ENCODE measurements around the gene CD300E.

The CD300E gene

DNA sequence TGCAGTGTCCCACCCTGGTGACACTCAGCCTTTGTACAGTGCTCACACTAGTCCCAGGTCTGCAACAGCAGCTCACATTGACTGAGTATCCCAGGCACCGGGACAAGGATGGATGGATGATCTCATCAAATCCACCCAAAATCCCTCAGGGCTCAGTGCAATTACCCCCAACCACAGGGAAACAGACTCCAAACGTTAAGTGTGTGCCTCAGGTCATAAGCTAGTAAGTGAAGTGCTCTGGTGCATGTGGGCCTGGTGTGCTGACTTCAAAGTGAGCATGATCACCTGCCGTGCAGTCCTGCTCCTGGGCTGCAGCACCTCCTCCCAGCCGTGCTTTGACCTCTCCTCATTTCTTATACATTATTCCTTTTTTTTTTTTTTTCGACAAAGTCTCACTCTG, 31.2 kb upstream of the CD300E start:
- peaks cover 5% of the 10 kb centered on the region for H3K27me3 ChIP-seq (ENCODE audit: insufficient read depth, poor library complexity, severe bottlenecking)
- TF ChIP-seq GABPA (IDR thresholded peaks at IDR 0.05; ENCODE audit: low read depth): no peak
- no peak for DNase-seq (ENCODE audit: low read depth in 1 of 2, low spot score in 1 of 2)
- no peak overlapping the region for H3K4me3 ChIP-seq (replicated peaks; ENCODE audit: insufficient read depth, low read length)
- H3K27ac ChIP-seq (replicated peaks): no peak overlapping the region

DNA sequence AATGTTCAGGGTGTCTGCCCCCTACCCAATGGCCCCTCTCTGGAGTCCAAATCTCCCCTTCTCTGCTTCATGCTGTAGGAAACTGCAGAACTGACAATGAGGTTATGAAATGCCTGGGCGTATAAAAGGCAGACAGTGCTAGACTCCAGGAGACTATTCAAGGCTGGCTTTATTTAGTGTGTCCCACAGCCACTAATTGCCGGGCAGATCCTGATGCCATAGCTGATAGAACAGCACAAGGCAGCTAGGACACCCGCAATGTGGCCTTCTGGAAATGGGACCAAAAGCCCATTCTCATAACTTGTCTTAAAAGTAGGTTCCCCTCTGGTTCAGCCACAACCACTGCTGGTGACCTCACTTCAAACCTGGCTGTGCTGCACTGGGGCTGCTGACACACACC, 28.5 kb upstream of the CD300E start:
- H3K27me3 ChIP-seq (ENCODE audit: insufficient read depth, poor library complexity, severe bottlenecking): peaks cover 18% of the 10 kb centered on the region
- H3K4me3 ChIP-seq (replicated peaks; ENCODE audit: insufficient read depth, low read length): no peak overlapping the region
- no peak for DNase-seq (ENCODE audit: low read depth in 1 of 2, low spot score in 1 of 2)
- H3K27ac ChIP-seq (replicated peaks): no peak overlapping the region
- TF ChIP-seq CTCF (IDR thresholded peaks at IDR 0.05; ENCODE audit: insufficient read depth, low read length): no peak
- TF ChIP-seq POLR2AphosphoS5 (IDR thresholded peaks at IDR 0.05; ENCODE audit: low read depth): no peak
- no peak for TF ChIP-seq SPI1 (IDR thresholded peaks at IDR 0.05; ENCODE audit: borderline replicate concordance, low read depth)
- TF ChIP-seq, protein P1, sequence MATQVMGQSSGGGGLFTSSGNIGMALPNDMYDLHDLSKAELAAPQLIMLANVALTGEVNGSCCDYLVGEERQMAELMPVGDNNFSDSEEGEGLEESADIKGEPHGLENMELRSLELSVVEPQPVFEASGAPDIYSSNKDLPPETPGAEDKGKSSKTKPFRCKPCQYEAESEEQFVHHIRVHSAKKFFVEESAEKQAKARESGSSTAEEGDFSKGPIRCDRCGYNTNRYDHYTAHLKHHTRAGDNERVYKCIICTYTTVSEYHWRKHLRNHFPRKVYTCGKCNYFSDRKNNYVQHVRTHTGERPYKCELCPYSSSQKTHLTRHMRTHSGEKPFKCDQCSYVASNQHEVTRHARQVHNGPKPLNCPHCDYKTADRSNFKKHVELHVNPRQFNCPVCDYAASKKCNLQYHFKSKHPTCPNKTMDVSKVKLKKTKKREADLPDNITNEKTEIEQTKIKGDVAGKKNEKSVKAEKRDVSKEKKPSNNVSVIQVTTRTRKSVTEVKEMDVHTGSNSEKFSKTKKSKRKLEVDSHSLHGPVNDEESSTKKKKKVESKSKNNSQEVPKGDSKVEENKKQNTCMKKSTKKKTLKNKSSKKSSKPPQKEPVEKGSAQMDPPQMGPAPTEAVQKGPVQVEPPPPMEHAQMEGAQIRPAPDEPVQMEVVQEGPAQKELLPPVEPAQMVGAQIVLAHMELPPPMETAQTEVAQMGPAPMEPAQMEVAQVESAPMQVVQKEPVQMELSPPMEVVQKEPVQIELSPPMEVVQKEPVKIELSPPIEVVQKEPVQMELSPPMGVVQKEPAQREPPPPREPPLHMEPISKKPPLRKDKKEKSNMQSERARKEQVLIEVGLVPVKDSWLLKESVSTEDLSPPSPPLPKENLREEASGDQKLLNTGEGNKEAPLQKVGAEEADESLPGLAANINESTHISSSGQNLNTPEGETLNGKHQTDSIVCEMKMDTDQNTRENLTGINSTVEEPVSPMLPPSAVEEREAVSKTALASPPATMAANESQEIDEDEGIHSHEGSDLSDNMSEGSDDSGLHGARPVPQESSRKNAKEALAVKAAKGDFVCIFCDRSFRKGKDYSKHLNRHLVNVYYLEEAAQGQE (IDR thresholded peaks at IDR 0.05; ENCODE audit: insufficient replicate concordance, low read depth): no peak
- TF ChIP-seq GABPA (IDR thresholded peaks at IDR 0.05; ENCODE audit: low read depth): no peak

GRCh38 chr17:74649909-74650308, 26.4 kb upstream of the CD300E start:
- Histone ChIP-seq H3K4me3 (replicated peaks; ENCODE audit: insufficient read depth, low read length) (no peak overlapping the region), H3K27ac (replicated peaks) (no peak overlapping the region), H3K27me3 (ENCODE audit: insufficient read depth, poor library complexity, severe bottlenecking) (peaks cover 19% of the 10 kb centered on the region)
- no peak for DNase-seq (ENCODE audit: low read depth in 1 of 2, low spot score in 1 of 2)
- TF ChIP-seq POLR2AphosphoS5 (IDR thresholded peaks at IDR 0.05; ENCODE audit: low read depth) (no peak), GABPA (IDR thresholded peaks at IDR 0.05; ENCODE audit: low read depth) (no peak), SPI1 (IDR thresholded peaks at IDR 0.05; ENCODE audit: borderline replicate concordance, low read depth) (no peak), CTCF (IDR thresholded peaks at IDR 0.05; ENCODE audit: insufficient read depth, low read length) (no peak)
- TF ChIP-seq, protein P1 (IDR thresholded peaks at IDR 0.05; ENCODE audit: insufficient replicate concordance, low read depth): no peak

DNA sequence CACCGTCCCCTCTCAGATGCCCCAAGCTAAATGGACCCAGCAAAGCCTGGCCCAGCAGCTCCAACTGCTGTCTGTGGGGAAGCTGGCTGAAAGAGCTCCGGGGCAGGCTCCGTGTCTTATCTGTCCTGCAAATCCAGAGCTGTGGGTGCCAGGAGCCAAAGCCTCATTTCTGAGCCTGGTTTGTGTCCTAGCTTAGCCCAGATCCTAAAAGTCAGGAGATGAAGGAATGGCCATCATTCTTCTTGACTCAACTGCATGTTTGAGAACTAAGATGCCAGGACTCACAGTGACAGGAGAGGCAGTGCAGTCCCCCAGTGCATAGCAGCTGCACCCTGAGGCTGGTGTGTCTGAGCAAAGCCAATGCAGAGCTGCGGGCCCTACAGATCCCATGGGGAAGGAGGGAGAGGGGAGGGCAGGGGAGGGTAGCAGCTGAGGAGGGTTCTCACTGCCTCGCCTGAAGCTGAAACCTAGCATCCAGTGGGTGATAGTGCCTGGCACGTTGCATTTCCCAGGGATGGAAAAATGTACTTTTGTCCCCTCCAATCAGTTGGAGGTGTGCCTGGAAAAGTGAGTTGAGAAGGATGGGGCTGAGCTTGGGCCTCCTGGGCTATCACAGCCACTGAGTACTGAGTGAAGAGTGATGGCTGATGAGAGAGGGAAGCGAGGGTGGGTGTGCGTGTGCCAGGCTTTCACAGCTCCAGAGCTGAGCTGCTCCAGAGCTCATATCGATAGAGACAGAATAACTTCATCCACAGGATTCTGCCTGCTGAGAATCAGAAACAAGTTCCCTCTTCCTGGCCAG, 24.5 kb upstream of the CD300E start:
- DNase-seq (ENCODE audit: low read depth in 1 of 2, low spot score in 1 of 2): no peak
- Histone ChIP-seq H3K4me3 (replicated peaks; ENCODE audit: insufficient read depth, low read length) (no peak overlapping the region), H3K27ac (replicated peaks) (no peak overlapping the region), H3K27me3 (ENCODE audit: insufficient read depth, poor library complexity, severe bottlenecking) (peaks cover 19% of the 10 kb centered on the region)
- TF ChIP-seq, protein P1 (IDR thresholded peaks at IDR 0.05; ENCODE audit: insufficient replicate concordance, low read depth): no peak
- TF ChIP-seq SPI1 (IDR thresholded peaks at IDR 0.05; ENCODE audit: borderline replicate concordance, low read depth) (no peak), POLR2AphosphoS5 (IDR thresholded peaks at IDR 0.05; ENCODE audit: low read depth) (no peak), CTCF (IDR thresholded peaks at IDR 0.05; ENCODE audit: insufficient read depth, low read length) (no peak), GABPA (IDR thresholded peaks at IDR 0.05; ENCODE audit: low read depth) (no peak)

Measured in HL-60 (cell line).